HG03571 (cell line): ENCODE data around the gene MMP28.
A peak's percentile ranks its signal among the peaks of the same experiment; 100 is the strongest.
"Not testable (repeated sequence)": the region's sequence is repeated elsewhere in the genome, so short reads cannot be mapped to it uniquely, and the experiment has no call there.

Experiments
- ATAC-seq: cut with Tn5 transposase; IDR thresholded peaks from one replicate; pipeline ENCODE4 v1.9.1; 2021; ENCODE audit not compliant: unreplicated experiment

MMP28 gene

DNA sequence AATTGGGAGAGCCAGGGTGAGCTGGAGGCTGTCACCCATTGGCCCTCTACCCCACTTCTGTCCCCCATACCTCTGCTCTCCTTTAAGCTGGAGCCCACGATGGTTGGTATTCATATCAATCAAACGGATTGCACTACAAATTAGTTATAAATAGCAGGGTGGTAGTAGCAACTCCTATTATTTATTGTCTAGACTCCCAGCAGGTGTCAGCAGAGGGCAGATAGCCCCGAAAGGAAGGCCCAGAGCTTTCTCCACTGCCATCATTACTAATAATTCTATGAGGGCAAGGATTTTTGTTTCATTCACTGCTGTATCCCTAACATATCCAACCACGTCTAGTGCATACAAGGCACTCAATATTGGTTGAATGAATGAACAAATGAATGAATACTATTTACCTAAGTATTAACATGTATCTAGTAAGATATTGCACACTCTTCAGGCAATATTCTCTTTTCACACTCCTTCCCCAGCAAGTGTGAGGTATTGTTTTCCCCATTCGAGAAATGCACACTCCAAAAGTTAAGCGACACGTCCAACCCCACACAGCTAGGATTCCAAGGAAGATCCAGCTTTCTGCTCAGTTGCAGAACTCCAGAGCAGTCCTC is 28.4 kb downstream of the MMP28 start:
- ATAC-seq, result no peak

DNA sequence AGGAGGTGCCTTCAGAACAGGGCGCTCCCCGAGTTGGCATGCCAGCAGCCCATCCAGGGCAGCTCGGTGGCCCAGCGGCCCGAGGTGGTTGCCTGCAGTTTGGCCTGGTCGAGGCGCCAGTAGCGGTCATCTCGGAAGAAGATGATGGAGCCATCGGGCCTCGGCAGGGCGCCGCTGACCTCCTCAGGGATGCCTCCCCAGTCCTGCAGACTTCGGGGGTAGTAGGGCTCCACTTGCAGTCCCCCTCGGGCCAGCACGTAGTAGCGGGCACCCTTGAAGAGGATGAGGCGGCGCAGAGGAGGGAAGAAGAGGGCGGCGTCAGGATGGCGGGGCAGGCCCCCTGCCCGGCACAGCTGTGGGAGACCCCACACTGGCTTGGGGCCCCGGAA is 29.0 kb downstream of the MMP28 start:
- ATAC-seq, result no peak

- ATAC-seq, result no peak
Measured at GRCh38 chr17:35765756-35766488, 29.5 kb downstream of the MMP28 start.

- no peak for ATAC-seq
Measured at GRCh38 chr17:35765086-35765710, 30.2 kb downstream of the MMP28 start.

- peak; percentile 75 for ATAC-seq
Measured at GRCh38 chr17:35764123-35764991, 31.1 kb downstream of the MMP28 start.

GRCh38 chr17:35763767-35764122 is 31.7 kb downstream of the MMP28 start:
- no peak for ATAC-seq

- ATAC-seq, result no peak
Measured at GRCh38 chr17:35761601-35762000, 33.8 kb downstream of the MMP28 start.

- ATAC-seq, result no peak
Measured at GRCh38 chr17:35760587-35760986, 34.9 kb downstream of the MMP28 start, which contains the start of gene C17orf50. TSS of gene C17orf50 (plus strand) at chr17:35760887. CDS start at chr17:35760942, 55 bp downstream.

GRCh38 chr17:35757243-35757642 is 38.2 kb downstream of the MMP28 start:
- ATAC-seq, result no peak

DNA sequence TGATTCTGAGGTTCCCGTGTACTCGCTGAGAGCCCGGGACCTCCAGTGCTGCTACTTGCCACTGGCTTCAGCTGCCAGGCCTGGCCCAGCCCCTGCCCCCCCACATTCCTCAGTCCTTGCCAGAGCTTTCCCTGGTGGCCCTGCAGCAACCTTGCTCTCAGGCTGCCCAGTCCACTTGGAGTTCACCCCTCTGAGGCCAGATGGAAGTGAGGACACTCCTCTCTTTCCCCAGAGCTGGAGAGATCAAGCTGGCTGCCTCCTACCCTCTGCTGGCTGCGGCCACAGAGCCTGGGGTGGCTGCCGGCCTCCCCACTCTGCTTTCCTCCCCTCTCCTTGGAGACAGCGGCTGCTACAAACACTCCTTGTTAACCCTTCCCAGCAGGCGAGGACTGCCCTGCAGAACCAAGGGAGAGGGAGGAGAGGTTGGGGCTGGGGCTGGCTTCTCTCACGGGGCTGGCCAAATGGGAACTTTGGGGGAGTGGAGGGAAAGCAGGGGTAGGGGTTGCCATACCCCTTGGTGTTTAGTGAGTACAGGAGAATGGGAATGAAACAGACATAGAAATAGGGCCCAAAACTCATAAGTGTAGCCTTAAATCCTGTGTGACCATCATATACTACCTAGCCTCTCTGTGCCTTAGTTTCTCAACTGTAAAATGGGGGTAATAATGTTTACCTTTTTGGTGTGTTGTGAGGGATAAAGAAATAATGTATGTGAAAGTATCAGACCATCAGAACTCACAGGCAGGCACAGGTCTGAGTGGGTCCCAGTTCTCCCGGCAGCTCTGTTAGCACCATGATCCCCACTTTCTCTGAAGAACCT is 42.3 kb downstream of the MMP28 start, which contains the start of gene GAS2L2:
TSS of gene GAS2L2 (minus strand) at position 295 of the 820 bp plus-strand sequence. CDS start 389 bp downstream, outside the sequence.
- no peak for ATAC-seq

GRCh38 chr17:35752471-35752870 is 43.0 kb downstream of the MMP28 start:
- ATAC-seq, result no peak

DNA sequence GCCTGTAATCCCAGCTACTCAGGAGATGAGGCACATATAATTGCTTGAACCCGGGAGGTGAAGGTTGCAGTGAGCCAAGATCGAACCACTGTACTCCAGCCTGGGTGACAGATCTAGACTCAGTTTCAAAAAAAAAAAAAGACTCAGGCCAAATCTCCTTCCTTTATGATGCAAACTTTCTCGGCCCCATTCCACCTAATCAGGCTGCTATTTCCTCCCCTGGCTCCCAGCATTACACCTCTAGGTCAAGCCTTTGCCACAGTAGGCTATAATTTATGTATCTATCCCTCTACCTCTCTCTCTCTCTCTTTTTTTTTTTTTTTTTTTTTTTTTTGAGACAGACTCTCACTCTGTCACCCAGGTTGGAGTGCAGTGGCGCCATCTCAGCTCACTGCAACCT is 43.9 kb downstream of the MMP28 start:
- not testable (repeated sequence) for ATAC-seq

- no peak for ATAC-seq
Measured at GRCh38 chr17:35750526-35751395, 44.7 kb downstream of the MMP28 start.

GRCh38 chr17:35749560-35750412 is 45.7 kb downstream of the MMP28 start:
- ATAC-seq, result no peak

- no peak for ATAC-seq
Measured at GRCh38 chr17:35748979-35749378, 46.5 kb downstream of the MMP28 start.

DNA sequence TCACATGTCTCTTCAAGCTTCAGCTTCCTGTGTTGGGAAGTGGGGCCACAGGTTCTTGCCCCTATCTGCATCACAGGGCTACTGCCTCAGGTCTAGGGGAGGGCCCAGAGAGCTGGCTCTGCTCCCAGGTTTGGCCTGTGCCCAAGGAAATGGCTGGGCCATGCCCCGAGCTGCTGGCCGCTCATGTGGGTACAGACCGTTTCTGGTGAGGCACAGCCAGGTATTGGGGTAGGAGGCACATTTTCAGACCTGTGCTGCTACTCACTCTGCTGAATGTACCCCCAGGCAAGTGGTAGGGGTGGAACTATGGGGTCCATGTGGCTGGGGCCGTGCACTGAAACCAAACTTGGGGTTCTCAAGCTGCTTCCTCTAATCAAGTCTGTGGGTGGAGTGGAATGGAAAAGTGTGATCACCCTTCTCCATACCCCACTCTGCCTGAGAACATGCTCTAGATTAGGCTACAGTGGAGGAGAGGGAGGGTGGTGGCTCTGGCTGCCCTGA is 47.0 kb downstream of the MMP28 start:
- no peak for ATAC-seq

DNA sequence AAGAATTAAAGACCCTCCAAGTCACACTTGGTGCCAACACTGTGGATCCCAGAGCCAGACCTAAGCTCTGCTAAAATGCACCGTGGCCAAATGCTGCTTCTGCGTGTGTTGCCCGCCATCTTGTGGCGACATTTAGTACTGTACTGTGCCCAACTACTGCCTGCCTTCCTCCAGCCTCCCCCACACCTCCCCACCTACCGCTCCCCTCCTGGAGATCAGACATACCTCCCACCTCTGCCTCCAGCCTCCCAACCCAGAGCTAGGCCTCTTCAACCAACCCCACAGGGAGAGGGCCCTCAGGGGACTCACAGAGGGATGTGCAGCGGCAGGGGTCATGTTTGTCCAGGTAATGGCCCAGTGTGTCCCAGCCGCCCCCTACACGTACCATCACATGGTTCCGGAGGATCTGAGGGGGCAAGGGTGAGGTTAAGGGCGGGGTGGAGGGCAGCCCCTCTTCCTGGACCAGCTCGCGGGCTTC is 47.9 kb downstream of the MMP28 start:
- no peak for ATAC-seq

- ATAC-seq, result no peak
Measured at GRCh38 chr17:35745749-35746320, 49.6 kb downstream of the MMP28 start.
